ENCODE results near the gene DNAH6.

- TF ChIP-seq CTCF (IDR thresholded peaks at IDR 0.05) (no peak), POLR2A (IDR thresholded peaks at IDR 0.05) (no peak), EP300 (IDR thresholded peaks at IDR 0.05; ENCODE audit: low read depth) (no peak)
These were observed 211.0 kb downstream of the DNAH6 start for GRCh38 chr2:84727315-84727714.

Data from transverse colon (tissue), 3 donors.